SH-SY5Y (cell line): ENCODE data around the gene RBMS3.

ENCODE experiments used
- GATA2 ChIP-seq: IDR thresholded peaks from 2 replicates; pipeline ENCODE4 v1.6.1; 2011; ENCODE audit warnings: mild to moderate bottlenecking, low read depth, low read length
- GATA3 ChIP-seq: IDR thresholded peaks from 2 replicates; pipeline ENCODE4 v1.6.1; 2011; ENCODE audit warnings: low read depth, mild to moderate bottlenecking, low read length, moderate library complexity

GRCh38 chr3:29420106-29420505 lies 139.2 kb downstream of the RBMS3 start:
- TF ChIP-seq GATA3 (no peak), GATA2 (no peak)
